Esophagus squamous epithelium (tissue), 4 donors: ENCODE results near the gene NAT16.

Experiments
- CTCF ChIP-seq, 6 experiments: fragments of 450-650 bp in 4 of 6; fragments of 200-600 bp in 2 of 6; sonication (generic) in 2 of 6; IDR thresholded peaks; one replicate each; pipeline ENCODE4 v1.5.1; 2016 to 2019; ENCODE audit warnings: antibody characterized with exemption in 6 of 6, mild to moderate bottlenecking in 4 of 6, moderate library complexity in 4 of 6
- POLR2A ChIP-seq, 4 donors: fragments of 450-650 bp; IDR thresholded peaks; one replicate each; pipeline ENCODE4 v1.6.1; 2017; ENCODE audit warnings: antibody characterized with exemption in 4 of 4, mild to moderate bottlenecking in 4 of 4, moderate library complexity in 3 of 4

DNA sequence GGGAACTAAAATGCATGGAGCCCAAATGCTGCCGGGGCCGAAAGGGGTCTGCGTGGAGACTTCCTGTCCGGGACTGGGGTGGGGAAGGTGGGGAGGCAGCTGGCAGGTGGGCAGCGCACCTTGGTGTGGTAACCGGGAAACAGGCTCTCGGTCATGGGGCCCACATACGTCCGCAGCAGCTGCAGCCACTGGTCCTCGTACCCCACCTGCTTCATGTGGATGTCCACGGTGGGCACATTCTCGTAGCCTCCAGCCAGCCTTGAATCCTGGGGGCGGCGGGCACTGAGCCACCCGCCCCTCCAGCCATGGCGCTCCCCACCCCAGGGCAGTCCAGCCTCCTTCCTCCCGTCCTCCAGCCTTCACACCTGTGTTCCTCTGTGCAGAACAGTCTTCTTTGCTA is 27.4 kb upstream of the NAT16 start:
- TF ChIP-seq CTCF (IDR thresholded peaks at IDR 0.05) (no peak), POLR2A (IDR thresholded peaks at IDR 0.05) (no peak)
